Lung microvascular endothelial cell (primary cell): ENCODE measurements around the gene RCSD1. TPM values are rescaled to one million over a fixed set of nuclear protein-coding genes. Genes with fewer than 3 reads are reported as not detected.
"Not testable (repeated sequence)": the region's sequence is repeated elsewhere in the genome, so short reads cannot be mapped to it uniquely, and the experiment has no call there.

Experiments used
- DNase-seq, 2 donors: peaks; one replicate each; pipeline versions ENCODE4 v3.0.0 to v3.0.0-alpha.2; 2010; ENCODE audit warnings: low read depth in 2 of 2
- total RNA-seq: library from RNA; depleted of rRNA; stranded (reverse); fragments of >200 nt; gene quantifications from 2 replicates; pipeline ENCODE4 v1.2.1, GENCODE V29; 2014

Gene RCSD1
- total RNA-seq, 1 donor from 2014 or later, result 99.8 TPM

DNA sequence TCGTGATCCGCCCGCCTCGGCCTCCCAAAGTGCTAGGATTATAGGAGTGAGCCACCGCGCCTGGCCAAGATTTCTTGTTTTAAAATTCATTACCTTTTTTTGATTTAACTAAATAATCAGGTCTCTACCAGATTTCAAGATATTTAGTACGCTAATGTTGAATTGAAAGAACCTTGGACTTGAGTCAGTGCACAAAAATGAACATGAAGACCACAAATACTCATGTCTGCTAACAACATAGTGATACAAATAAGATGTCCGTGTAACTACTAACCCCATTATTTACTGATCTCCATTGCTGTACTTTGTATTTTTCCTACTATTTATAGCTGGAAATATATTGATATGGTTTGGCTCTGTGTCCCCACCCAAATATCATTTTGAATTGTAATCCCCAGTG is 108.1 kb downstream of the RCSD1 start:
- DNase-seq, result no peak

DNA sequence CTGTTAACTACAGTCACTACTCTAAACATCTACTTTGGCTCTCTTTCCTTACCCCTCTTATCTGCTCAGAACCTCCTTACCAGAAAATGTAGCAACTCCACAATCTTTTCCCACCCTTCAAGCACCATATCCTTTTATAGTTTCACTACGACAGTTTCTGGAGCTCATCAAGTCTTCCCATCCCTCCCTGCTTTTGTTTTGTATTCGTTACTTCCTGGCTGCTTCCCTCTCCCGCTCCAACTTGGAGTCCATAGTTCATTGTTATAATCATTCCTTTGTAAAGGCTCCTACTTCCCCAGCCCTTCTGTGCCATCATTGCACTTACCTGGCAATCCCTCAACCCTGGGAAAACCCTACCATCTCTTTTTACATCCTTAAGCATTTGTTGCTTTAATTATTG is 109.7 kb downstream of the RCSD1 start:
- DNase-seq, result peak in 1 of 2 donors; percentile 24

DNA sequence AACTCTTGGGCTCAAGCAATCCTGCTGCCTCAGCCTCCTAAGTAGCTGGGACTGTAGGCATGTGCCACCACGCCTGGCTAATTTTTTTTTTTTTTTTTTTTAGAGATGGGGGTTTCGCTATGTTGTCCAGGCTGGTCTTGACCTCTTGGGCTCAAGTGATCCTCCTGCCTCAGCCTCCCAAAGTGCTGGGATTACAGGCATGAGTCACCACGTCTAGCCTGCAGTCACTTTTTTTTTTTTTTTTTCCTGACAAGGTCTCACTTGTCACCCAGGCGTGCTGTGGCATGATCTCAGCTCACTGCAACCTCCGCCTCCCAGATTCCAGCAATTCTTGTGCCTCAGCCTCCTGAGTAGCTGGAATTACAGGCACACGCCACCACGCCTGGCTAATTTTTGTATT is 111.1 kb downstream of the RCSD1 start:
- not testable (repeated sequence) for DNase-seq

DNA sequence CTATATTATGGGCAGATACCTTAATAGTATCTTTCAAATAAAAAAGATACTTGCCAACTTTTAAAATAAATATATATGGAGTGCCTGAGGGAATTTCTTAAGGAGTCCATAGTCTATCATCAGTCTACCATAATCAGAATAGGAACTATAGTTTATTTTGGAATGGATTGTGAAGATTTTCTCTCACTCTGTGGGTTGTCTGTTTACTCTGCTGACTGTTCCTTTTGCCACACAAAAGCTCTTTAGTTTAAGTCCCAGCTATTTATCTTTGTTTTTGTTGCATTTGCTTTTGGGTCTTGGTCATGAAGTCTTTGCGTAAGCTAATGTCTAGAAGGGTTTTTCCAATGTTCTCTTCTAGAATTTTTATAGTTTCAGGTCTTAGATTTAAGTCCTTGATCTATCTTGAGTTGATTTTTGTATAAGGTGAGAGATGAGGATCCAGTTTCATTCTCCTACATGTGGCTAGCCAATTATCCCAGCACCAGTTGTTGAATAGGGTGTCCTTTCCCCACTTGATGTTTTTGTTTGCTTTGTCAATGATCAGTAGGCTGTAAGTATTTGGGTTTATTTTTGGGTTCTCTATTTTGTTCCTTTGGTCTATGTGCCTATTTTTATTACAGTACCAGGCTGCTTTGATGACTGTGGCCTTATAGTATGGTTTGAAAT is 112.5 kb downstream of the RCSD1 start:
- not testable (repeated sequence) for DNase-seq

DNA sequence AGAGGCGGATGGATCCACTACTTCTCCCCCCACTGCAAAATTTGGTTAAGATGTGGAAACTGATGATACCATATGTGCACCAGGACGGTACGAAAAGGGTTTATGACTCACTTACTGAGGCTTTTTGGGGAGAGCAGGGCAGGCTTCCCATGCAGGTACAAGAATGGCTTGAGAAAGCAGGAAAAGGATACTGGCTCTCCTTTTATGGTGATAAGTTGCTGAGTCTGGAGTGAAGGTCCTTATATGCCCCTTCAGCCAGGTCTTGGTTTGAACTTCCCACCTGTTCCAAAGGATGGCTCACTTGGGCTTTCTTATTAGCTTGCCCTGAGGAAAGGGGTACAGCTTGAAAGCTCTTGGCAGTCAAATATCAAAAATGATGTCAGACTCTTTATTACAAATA is 114.9 kb downstream of the RCSD1 start:
- DNase-seq, result no peak

DNA sequence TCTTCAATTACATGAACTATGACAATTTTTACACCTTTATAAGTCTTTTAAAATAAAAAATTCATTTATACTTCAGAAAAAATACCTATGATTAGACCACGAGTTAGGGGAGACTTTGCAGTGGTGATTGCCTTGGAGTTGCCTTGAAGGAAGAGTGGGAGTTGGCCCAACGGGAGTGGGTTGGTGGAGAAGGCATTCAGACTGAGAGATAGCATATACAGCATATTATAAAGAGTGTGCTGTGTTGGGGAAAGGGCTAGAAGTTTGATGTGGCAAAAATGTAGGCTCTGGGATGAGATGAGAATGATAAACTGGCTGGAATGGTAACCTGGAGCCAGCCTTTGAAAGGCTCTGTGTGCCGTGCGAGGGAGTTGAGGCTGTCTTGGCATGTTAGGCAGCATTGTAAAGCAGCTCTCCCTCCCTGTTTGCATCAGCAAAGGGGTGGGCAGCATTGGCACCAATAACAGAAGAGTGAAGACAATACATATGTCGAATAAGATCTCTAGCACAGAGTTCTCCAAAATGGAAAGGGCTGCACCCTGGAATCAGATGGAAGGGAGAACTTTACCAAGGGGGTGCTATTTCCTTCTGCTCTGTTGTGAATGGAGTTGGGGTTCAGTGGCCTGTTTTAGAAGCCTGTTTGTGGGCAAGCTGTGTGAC is 116.1 kb downstream of the RCSD1 start:
- DNase-seq, result no peak

DNA sequence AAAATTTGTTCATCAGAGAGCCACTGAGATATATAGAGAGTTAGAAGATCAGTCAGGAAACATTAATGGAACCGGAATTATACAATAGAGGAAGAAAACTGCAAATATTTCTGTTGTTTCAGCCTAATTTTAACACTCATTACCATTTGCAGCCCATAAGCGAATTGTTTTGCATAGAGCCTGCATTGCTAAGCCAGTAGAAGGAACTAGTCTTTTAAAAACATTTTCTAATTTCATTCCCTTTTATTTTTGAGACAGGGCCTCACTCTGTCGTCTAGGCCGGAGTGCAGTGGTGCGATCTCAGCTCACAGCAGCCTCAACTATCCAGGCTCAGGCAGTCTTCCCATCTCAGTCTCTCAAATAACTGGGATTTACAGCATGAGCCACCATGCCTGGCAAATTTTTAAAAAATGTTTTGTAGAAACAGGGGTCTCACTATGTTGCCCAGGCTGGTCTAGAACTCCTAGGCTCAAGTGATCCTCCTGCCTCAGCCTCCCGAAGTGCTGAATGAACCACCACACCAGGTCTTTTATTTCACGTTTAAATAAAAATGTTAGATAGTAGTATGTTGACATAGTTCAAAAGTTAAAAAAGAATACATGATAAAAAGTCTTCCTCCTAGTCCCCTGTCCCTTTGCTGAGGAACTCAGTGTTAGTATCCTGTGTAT is 117.1 kb downstream of the RCSD1 start:
- DNase-seq, result no peak

DNA sequence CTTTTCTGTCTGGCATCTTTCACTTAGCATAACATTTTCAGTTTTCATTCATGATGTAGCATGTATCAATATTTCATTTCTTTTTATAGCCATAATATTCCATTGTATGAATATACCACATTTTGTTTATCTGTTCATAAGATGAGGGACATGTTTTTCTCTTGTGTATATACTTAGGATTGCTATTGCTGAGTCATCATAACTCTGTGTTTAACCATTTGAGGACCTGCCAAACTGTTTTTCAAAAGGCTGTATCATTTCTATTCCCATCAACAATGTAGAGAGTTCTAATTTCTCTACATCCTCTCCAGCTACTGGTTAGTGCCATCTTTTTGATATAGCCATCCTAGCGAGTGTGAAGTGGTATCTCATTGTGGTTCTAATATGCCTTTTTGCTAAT is 118.0 kb downstream of the RCSD1 start:
- peak in 1 of 2 donors; percentile 4 for DNase-seq

DNA sequence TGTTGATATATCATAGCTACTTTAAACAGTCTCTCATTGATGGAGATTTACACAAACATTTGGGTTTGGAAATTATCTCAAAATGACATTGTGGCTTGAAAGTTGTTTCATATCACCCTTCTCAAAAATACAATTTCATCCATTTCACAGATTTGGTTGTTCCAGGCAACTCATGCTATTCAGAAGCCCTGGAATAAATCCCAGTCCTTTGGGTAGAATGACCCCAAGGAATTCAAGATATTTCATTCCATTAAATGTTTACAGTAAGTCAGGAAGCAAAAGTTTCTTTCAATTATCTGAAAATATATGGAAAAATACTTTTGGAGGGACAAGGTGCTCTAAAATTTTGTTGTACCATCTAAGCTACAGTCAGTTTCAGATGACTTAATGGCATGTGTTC is 118.9 kb downstream of the RCSD1 start:
- DNase-seq, result no peak

DNA sequence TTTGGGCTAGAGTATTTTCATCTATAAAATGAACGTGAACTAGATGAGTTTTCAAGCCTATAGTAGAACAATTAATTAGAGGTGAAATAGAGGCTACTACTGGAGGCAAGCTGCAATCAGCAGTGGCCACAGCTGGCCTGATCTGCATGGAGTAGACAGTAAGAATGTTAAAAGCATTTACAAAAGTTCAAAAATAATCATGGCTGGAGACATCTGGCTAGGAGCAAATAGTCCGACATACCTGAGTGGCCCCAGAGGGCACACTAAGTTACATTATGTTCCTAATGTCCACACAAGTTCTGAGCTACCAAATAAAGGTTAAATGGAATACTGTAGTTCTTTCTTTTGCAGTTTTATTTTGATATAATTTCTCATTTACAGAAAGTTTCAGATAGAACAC is 119.7 kb downstream of the RCSD1 start:
- no peak for DNase-seq

DNA sequence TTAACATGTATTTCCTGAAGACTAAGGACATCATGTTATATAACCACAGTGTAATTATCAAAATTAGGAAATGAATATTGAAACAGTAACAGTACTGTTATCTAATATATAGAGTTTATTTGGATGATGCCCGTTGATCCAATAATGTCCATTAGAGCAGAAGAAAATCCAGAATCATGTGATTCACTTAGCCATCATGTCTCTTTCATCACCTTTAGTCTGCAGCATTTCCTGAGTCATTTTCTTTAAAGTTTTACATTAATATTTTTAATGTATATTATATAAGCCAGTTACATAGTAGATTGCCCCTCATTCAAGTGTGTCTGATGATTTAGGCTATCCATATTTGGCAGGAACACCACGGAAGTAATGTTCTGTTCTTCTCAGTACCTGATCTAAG is 120.6 kb downstream of the RCSD1 start:
- DNase-seq, result no peak

DNA sequence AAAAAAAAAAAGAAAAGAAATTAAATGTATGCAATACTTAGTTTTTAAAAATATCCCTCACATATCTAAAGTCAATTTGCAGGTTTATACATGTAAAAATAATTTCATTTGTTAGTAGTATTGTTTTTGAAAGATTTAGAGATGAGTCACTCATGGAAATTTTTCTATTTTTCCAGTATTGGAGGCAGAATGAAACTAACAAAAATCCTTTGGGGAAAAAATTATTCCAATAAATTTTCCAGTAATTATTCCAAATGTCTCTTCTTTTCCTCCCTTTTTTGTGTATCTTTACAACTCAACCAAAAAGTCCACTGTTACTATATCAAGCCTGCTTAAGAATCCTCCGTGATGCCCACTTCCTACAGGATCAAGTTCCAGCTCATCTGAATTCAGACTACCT is 121.6 kb downstream of the RCSD1 start:
- peak in 1 of 2 donors; percentile 32 for DNase-seq

DNA sequence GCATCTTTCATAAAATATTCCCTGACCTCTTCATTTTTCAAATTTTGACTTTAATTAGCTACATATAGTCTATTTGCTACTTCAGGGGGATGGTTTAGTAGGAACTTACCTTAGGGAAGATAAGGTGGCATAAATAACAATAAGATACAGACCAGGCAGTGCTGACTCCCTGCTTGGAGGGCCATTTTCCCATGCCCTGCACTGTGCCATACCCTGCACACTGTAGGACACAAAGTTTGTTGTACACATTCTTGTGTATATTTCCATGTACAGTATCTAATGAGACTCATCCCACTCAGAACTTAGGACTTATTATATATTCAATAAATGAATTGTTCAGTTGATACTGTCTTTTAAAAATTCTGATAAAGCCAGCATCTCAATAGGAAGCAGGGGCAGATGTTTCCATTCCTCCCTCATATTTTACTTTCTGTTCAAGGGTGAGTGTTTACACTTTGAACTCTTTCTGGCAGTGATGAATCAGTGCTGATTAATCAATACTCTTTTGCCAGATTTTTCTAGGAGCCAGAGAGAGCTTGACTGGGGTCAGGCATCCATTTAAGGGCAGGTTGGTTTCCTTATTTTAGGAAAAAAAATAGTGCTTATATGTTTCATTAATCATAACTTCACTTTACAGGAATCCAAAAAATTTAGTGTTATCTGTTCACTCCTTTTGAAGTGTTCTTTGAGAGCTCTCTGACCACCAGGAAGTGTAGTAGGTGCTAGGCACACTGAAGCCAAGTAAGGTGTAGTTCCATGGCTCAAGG is 122.4 kb downstream of the RCSD1 start:
- DNase-seq, result no peak

DNA sequence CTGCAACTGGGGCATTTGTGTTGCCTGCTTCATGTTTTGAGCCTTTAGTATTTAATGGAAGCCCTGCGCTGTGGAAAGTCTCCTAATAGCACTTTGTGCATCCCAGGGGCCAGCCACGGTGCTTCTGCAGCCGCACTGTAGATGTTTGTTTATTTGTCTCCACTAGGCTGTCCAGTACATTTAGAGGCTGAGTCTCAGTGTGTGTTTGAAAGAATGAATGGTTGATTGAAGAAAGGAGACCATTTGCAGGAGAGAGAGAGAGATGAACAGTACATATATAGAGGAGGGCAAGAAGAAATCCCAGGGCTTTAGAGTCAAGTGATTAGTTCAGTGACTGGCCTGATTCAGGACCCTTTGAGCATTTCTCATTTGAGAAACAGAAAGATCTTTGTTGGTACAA is 125.6 kb downstream of the RCSD1 start:
- DNase-seq, result no peak

Other genes with a start within 250 kb of the RCSD1 start
- gene CD247, start 111.7 kb upstream of the RCSD1 start, total RNA-seq, result not detected in 2 replicates
- gene CREG1, start 76.5 kb upstream of the RCSD1 start, total RNA-seq, result 28.8 and 76.8 TPM in 2 replicates
- 77.8 and 85.1 TPM in 2 replicates for gene MPZL1, start 91.8 kb downstream of the RCSD1 start, total RNA-seq